Spleen (tissue), 11 donors: ENCODE data around the gene NDUFAF2. TPM values are rescaled to one million over a fixed set of nuclear protein-coding genes. Genes with fewer than 3 reads are reported as not detected.

Experiments used
- DNase-seq: peaks from one replicate; pipeline ENCODE4 v3.0.0-alpha.2; 2020
- H3K27ac ChIP-seq, 8 donors: fragments of 200-600 bp; sonication (generic) in 7 of 8; 1 replicate in 4 of 8; 2 replicates in 4 of 8; pipeline versions ENCODE4 v1.5.0 to v1.8.0; 2016 to 2021; ENCODE audit warnings: inconsistent platforms in 4 of 8, mild to moderate bottlenecking in 4 of 8, moderate library complexity in 1 of 8
- H3K27me3 ChIP-seq, 7 donors: fragments of 200-600 bp; sonication (generic) in 6 of 7; replicated peaks in 1 of 7; 1 replicate in 4 of 7; 2 replicates in 3 of 7; pipeline versions ENCODE4 v1.5.0 to v1.8.0; 2016 to 2021; ENCODE audit warnings: inconsistent platforms in 3 of 7, mild to moderate bottlenecking in 1 of 7
- H3K36me3 ChIP-seq, 6 donors: fragments of 200-600 bp; sonication (generic) in 5 of 6; 1 replicate in 4 of 6; 2 replicates in 2 of 6; pipeline versions ENCODE4 v1.5.0 to v1.8.0; 2016 to 2021; ENCODE audit warnings: inconsistent platforms in 2 of 6
- H3K4me1 ChIP-seq, 6 donors: fragments of 200-600 bp; sonication (generic) in 5 of 6; 1 replicate in 3 of 6; 2 replicates in 3 of 6; pipeline versions ENCODE4 v1.5.0 to v1.8.0; 2016 to 2021; ENCODE audit warnings: inconsistent platforms in 3 of 6
- H3K4me3 ChIP-seq, 8 donors: fragments of 200-600 bp; sonication (generic) in 7 of 8; 1 replicate in 4 of 8; 2 replicates in 4 of 8; pipeline versions ENCODE4 v1.5.0 to v1.8.0; 2016 to 2021; ENCODE audit warnings: inconsistent platforms in 4 of 8, mild to moderate bottlenecking in 4 of 8, moderate library complexity in 2 of 8
- H3K9me3 ChIP-seq, 8 donors: fragments of 200-600 bp; sonication (generic) in 7 of 8; 1 replicate in 4 of 8; 2 replicates in 4 of 8; pipeline versions ENCODE4 v1.5.0 to v1.8.0; 2016 to 2021; ENCODE audit warnings: inconsistent platforms in 4 of 8
- CTCF ChIP-seq, 11 experiments: fragments of 200-600 bp in 7 of 11; fragments of 450-650 bp in 4 of 11; sonication (generic) in 4 of 11; IDR thresholded peaks in 8 of 11; conservative IDR thresholded peaks in 3 of 11; 1 replicate in 7 of 11; 2 replicates in 4 of 11; pipeline versions ENCODE4 v1.4.0 to v1.8.0; 2016 to 2021; ENCODE audit warnings: antibody characterized with exemption in 11 of 11, inconsistent platforms in 4 of 11, mild to moderate bottlenecking in 1 of 11
- POLR2A ChIP-seq, 3 donors: fragments of 450-650 bp; IDR thresholded peaks; one replicate each; pipeline ENCODE4 v1.5.1; 2017; ENCODE audit warnings: antibody characterized with exemption in 3 of 3, mild to moderate bottlenecking in 1 of 3
- POLR2AphosphoS5 ChIP-seq, 3 donors: sonication (generic); formaldehyde crosslinking; IDR thresholded peaks; one replicate each; pipeline ENCODE4 v1.5.1; 2017; ENCODE audit warnings: antibody characterized with exemption in 3 of 3
- WGBS, 5 donors: extraction: QIAGEN DNeasy Blood & Tissue Kit in 3 of 5; methylation state at CpG; one replicate each; pipeline versions ENCODE4 v1.1.5 to v1.1.7; 2013 to 2018; 5-methylcytosine and 5-hydroxymethylcytosine counted together
- intact Hi-C: fragments of 100-400 bp; cut with DNase I; formaldehyde crosslinking; loops from one replicate; pipeline ENCODE4 v1.15.0; 2023; ENCODE audit warnings: low total_unique reads
- polyA plus RNA-seq, 3 donors: library from polyadenylated mRNA; stranded (reverse); fragments of 200-250 nt; gene quantifications; one replicate each; pipeline ENCODE4 v1.2.1, GENCODE V29; 2013
- total RNA-seq, 7 donors: library from RNA; depleted of rRNA in 3 of 7; stranded (reverse); fragments of >200 nt in 3 of 7; fragmentation: NEBNext Ultra II Directional in 4 of 7; extraction: Animal tissue kit (Norgen Biotek cat#: 25700) in 4 of 7; gene quantifications; one replicate each; pipeline versions ENCODE4 v1.1.0 to v1.2.1, GENCODE V29; 2016 to 2021
- donor health status: healthy with polysubstance abuse.
- donor health status: DM: no; HTN: no; CAD: no; lungs with moderate emphysema.
- donor health status: DM: no; HTN: no; CAD: no.
- donor health status: Bipolar disorder and iron deficiency.
- donor health status: healthy.
- donor health status: DM: no; HTN: no; CAD: no.
- donor health status: DM: yes; HTN: yes; CAD: no.

NDUFAF2 gene
- total and polyA plus RNA-seq, 10 donors, result 3.2 to 40.5 (median 13.1) TPM

- WGBS, 5 donors, result 86 to 94% (median 92%) methylated on average over 1 of the region's 1 CpG
Observed at GRCh38 chr5:61098251-61098995, 153.4 kb downstream of the NDUFAF2 start.

GRCh38 chr5:61100437-61100836, 155.4 kb downstream of the NDUFAF2 start:
- Histone ChIP-seq H3K27me3 (no peaks in the 10 kb centered on the region), H3K27ac (no peak overlapping the region), H3K4me3 (no peak overlapping the region), H3K4me1 (no peaks in the 10 kb centered on the region), H3K9me3 (peaks cover 0 to 17% (median 3%) of the 10 kb centered on the region in 8 donors), H3K36me3 (peaks cover 0 to 29% (median 3%) of the 10 kb centered on the region in 6 donors)
- TF ChIP-seq CTCF (IDR thresholded peaks at IDR 0.05 in 8 of 11, conservative IDR thresholded peaks at IDR 0.05 in 3 of 11) (no peak), POLR2A (IDR thresholded peaks at IDR 0.05) (no peak), POLR2AphosphoS5 (IDR thresholded peaks at IDR 0.05) (no peak)
- WGBS, 5 donors, result 49 to 69% (median 57%) methylated on average over 4 of the region's 4 CpGs
- intact Hi-C loops, result no loop called here
- no peak for DNase-seq

More at GRCh38 chr5:61098251-61098995, 153.4 kb downstream of the NDUFAF2 start:
- Histone ChIP-seq H3K36me3 (peaks cover 0 to 29% (median 3%) of the 10 kb centered on the region in 6 donors), H3K4me3 (no peak overlapping the region), H3K27ac (no peak overlapping the region), H3K9me3 (peaks cover 0 to 17% (median 3%) of the 10 kb centered on the region in 8 donors), H3K27me3 (no peaks in the 10 kb centered on the region), H3K4me1 (no peaks in the 10 kb centered on the region)
- intact Hi-C loops, result no loop called here
- DNase-seq, result no peak
- TF ChIP-seq POLR2AphosphoS5 (IDR thresholded peaks at IDR 0.05) (no peak), POLR2A (IDR thresholded peaks at IDR 0.05) (no peak), CTCF (IDR thresholded peaks at IDR 0.05 in 8 of 11, conservative IDR thresholded peaks at IDR 0.05 in 3 of 11) (no peak)

GRCh38 chr5:61114441-61114840, 169.4 kb downstream of the NDUFAF2 start:
- no peak for TF ChIP-seq POLR2A (IDR thresholded peaks at IDR 0.05)
- TF ChIP-seq CTCF (IDR thresholded peaks at IDR 0.05 in 8 of 11, conservative IDR thresholded peaks at IDR 0.05 in 3 of 11), result no peak
- no peak for TF ChIP-seq POLR2AphosphoS5 (IDR thresholded peaks at IDR 0.05)
- 51 to 100% (median 96%) methylated on average over 1 of the region's 1 CpG for WGBS, 5 donors
- Histone ChIP-seq H3K9me3 (peaks cover 0 to 15% (median 6%) of the 10 kb centered on the region in 8 donors), H3K27me3 (no peaks in the 10 kb centered on the region), H3K4me1 (no peaks in the 10 kb centered on the region), H3K4me3 (no peak overlapping the region), H3K27ac (no peak overlapping the region), H3K36me3 (peaks cover 0 to 5% (median 0%) of the 10 kb centered on the region in 6 donors)
- intact Hi-C loops, result no loop called here
- DNase-seq, result no peak

GRCh38 chr5:61115968-61116367, 171.0 kb downstream of the NDUFAF2 start:
- H3K9me3 ChIP-seq, result peaks cover 0 to 15% (median 6%) of the 10 kb centered on the region in 8 donors
- no peak overlapping the region for H3K27ac ChIP-seq
- DNase-seq, result no peak
- TF ChIP-seq POLR2AphosphoS5 (IDR thresholded peaks at IDR 0.05), result no peak
- TF ChIP-seq CTCF (IDR thresholded peaks at IDR 0.05 in 8 of 11, conservative IDR thresholded peaks at IDR 0.05 in 3 of 11), result no peak
- no peak for TF ChIP-seq POLR2A (IDR thresholded peaks at IDR 0.05)
- no peaks in the 10 kb centered on the region for H3K27me3 ChIP-seq
- 90 to 97% (median 93%) methylated on average over 3 of the region's 3 CpGs for WGBS, 5 donors
- H3K4me3 ChIP-seq, result no peak overlapping the region
- intact Hi-C loops, result no loop called here
- peaks cover 0 to 5% (median 0%) of the 10 kb centered on the region in 6 donors for H3K36me3 ChIP-seq
- no peaks in the 10 kb centered on the region for H3K4me1 ChIP-seq
